CD1c-positive myeloid dendritic cell (primary cell): ENCODE results near the gene HOMER3.

Experiments
- DNase-seq: peaks from one replicate; pipeline ENCODE4 v3.0.0-alpha.2; 2016; ENCODE audit errors: extremely low spot score

HOMER3 gene

DNA sequence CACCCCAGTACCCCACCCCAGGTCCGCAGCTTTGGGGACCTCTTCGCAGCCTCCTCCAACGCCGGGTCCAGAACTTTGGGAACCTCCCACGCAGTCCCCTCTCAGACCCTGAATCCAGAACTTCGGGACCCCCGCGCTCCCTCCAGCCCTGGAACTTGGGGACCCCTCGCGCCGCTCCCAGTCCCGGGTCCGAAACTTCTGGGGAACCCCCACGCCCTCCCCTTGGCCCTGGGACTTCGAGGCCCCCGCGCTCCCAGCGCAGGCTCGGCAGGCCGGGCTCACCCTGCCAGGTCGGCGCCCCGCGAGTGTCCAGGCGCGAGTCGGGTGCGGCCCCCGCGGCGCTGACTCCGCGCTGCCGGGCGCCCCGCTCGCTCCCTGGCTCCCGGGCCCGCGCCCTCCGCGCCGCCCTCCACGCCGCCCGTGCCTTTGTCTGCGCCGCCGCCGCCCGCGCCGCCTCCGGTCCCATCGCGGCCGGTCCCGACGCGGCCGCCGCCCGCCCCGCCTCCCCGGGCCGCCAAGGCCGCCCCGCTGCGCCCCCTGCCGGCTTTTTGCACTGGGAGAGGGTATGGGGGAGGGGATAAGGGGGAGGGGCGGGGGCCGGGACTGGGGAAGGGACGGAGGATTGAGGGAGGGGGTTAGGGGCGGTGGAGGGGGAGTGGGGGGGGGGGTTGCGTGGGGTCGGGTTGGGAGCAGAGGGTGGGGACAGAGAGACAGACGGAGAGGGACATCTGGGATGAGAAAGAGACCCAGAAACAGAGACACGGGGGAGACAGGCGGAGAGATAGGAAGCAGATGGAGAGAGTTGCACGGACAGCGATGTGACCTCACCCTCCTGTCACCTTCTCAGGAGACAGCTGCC is at the start of gene HOMER3:
Gene HOMER3 (minus strand): TSS at position 449 of the 859 bp plus-strand sequence. CDS start 2,235 bp downstream, outside the sequence.
- peak; percentile 80 for DNase-seq

DNA sequence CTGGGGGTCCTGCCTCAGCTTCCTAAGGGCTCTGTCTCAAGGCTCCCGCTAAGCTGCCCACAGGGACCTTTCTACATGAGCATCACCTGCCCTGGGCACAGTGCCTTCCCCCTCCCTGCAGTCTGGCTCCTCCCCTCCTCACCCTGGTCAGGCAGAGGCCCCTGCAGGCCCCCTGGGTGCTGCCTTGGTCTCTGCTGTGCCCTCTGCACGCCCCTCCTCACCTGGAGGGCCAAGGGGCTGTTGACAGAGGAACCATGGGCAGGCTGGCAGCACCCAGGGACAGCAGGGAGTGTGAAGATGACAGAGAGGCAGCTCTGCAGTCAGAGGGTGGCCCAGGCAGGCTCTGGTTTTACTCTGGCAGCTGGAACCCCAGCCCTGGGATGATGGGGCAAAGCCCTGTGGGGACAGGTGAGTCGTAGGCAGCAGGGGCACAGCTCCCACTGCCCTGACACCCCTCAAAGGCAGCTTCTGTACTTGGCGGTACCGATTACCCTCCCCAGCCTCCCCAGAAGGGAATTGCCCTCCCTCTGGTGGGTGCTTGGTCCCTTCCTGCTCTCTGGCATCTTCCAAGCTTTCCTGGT is 49.2 kb upstream of the HOMER3 start:
- DNase-seq: no peak

DNA sequence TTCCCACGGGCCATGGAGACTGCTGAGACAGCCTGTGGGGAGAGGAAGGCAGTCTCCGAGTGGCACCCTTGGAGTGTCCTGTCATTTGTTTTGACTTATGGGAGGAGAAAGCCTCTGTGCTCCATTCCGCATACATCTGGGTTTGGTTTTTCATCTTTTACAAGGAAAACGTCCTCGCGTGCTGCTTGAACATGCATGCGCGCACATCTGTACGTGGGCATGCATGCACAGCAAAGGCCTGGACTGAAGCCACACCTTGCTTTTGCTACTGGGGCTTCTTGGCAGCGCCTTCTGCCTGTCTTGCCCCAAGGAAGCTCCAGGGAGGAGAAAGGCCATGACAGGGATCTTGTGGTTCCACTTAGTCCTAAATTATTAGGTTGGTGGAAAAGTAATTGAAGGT is 48.3 kb upstream of the HOMER3 start:
- no peak for DNase-seq

DNA sequence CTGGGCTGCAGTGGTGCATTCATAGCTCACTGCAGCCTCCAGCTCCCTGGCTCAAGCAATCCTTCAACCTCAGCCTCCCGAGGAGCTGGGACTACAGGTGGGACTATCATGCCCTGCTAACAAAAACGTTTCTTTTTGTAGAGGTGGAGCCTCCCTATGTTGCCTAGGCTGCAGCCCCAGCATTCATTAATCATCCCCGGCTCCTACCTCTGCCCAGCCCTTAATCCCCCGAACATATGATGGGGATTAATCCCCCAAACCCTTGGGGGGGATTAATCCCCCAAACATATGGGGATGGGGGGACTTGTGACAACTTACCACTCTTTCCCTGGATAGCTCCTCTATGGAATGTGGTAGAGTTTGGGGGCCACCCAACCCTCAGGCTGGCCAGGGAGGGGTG is 46.4 kb upstream of the HOMER3 start:
- no peak for DNase-seq

DNA sequence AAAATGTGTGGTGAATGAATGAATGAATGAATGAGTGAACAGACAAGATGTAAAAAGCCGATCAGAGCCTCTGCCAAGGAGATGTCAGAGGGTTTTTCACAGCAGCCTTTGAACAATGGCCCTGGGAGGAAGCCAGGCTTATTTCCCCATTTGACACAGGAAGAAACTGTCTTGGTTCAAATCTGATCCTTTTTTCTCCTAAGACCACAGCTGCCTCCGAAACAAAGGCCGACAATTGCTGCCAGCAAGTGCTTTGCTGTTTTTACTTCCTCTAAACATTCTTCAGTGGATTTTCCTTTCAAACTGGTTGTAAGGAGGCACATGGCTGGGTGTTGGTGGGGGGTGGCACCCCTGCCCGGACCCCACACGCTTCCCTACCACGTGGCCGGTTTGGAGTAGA is 44.2 kb upstream of the HOMER3 start:
- DNase-seq: peak; percentile 75

DNA sequence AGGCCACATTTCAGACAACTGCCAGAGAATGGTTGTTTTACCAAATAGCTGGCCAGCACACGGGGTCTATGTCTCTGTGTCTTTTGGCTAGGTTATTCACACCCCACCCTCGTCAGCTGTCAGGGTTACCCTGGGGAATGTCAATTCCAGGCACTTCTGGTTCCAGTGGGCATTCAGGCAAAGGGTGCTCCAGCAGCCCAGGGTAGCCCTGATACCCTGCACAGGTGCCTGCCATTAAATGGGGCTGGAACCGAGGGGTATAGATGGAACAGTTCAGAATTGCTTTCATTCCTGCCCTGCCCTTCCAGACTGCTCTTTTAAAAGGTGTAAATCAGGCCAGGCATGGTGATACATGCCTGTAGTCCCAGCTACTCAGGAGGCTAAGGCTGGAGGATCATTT is 43.2 kb upstream of the HOMER3 start:
- DNase-seq: no peak

DNA sequence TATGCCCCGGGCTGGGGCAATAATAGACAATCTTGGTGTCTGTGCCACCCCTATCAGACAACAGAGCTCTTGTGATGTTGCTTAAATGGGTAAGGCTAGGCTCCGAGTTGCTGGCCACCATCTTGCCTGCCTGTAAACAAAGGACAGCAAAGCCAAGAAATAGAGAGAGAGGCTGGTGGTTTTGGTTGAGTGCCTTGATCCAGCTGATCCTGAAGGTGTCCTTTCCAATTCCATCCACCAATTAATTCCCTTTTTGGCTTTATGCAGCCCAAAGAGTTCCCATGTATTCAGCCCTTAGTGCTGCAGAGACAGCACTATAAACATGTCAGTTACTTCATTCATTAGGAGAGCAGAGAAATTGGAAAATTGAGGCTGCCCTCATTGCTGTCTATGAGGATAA is 41.7 kb upstream of the HOMER3 start:
- no peak for DNase-seq

DNA sequence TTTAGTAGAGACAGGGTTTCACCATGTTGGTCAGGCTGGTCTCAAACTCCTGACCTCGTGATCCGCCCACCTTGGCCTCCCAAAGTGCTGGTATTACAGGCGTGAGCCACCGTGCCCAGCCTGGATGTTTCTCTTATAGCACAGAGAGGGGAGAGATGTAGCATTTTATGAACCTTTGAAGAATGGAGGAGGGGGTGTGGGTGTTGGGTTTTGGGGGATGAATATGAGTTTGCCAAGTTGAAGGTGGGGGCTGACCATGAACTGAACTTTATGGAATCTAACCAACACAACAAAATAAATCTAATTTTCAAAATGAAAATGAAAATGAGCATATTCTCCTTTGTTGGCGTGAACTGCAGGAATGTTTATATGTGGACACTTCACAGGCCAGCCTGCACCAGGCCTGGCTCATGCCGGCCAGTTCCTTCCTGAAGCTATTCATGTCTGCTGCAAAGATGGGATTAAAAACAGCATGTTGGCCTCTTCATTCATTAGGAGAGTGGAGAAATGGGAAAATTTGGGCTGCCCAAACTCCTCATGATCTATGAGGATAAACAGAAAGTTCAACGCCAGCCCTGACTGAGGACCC is 39.5 kb upstream of the HOMER3 start:
- no peak for DNase-seq

DNA sequence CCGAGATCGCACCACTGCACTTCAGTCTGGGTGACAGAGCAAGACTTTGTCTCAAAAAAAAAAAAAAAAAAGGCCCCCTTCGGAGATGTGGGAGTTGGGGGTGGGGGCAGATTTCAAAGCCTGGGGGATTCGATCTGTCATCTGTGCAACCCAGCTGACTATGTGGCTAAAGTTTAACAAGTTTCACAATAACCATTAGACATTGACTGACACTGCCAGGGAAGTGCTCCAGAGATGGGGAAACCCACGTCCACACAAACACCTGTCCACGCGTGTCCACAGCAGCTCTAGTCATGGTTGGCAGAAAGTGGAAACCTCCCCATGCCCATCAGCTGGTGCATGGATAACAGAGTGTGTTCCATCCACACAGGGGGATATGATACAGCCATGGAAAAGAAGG is 37.6 kb upstream of the HOMER3 start:
- DNase-seq: no peak

GRCh38 chr19:18975869-18976268 is 34.9 kb upstream of the HOMER3 start:
- no peak for DNase-seq

GRCh38 chr19:18975011-18975410 is 34.0 kb upstream of the HOMER3 start:
- no peak for DNase-seq

DNA sequence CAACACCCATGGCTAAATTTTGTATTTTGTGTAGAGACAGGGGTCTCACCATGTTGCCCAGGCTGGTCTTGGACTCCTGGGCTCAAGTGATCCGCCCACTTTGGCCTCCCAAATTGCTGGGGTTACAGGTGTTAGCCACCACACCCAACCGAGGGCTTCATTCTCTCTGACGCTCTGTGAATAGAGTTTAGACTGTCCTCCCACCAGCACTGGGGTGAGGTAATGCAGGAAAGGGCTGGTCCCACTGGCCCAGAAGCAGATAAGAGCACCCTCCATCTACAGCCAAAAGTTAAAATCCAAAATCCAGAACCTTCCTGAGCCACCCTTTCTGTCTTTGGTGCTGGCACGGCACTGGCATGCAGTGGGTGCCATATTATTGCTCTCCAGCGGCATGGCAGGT is 31.8 kb upstream of the HOMER3 start:
- DNase-seq: no peak

GRCh38 chr19:18972301-18972811 is 31.3 kb upstream of the HOMER3 start:
- DNase-seq: peak; percentile 62

DNA sequence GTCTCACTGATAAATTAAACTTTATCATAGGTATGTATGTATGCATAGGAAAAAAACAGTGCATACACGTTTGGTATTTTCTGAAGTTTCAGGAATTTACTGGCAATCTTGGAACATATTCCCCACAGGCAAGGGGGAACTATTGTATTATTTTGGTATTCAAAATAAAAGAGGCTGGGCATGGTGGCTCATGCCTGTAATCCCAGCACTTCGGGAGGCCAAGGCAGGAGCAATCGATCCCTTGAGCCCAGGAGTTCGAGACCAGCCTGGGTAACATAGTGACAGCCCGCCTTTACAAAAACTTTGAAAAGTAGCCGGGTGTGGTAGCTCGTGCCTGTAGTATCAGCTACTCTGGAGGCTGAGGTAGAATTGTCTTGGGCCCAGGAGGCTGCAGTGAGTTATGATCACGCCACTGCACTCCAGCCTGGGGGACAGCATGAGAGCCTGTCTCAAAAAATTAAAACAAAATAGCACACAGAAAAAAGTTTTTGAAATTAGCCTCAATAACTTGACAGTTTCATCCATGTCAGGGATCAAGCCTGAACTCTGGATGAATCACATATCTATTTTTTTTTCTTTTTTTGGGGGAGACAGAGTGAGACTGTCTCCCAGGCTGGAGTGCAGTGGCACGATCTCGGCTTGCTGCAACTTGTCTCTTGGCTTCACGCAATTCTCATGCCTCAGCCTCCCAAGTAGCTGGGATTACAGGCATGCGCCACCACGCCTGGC is 29.1 kb upstream of the HOMER3 start:
- DNase-seq: no peak

- DNase-seq: peak; percentile 86
Observed at GRCh38 chr19:18967358-18968146, 26.5 kb upstream of the HOMER3 start.

GRCh38 chr19:18966307-18966706 is 25.3 kb upstream of the HOMER3 start:
- DNase-seq: peak; percentile 30

- DNase-seq: no peak
Observed at GRCh38 chr19:18964121-18964520, 23.1 kb upstream of the HOMER3 start.

- DNase-seq: no peak
Observed at GRCh38 chr19:18961767-18962620, 21.0 kb upstream of the HOMER3 start.

DNA sequence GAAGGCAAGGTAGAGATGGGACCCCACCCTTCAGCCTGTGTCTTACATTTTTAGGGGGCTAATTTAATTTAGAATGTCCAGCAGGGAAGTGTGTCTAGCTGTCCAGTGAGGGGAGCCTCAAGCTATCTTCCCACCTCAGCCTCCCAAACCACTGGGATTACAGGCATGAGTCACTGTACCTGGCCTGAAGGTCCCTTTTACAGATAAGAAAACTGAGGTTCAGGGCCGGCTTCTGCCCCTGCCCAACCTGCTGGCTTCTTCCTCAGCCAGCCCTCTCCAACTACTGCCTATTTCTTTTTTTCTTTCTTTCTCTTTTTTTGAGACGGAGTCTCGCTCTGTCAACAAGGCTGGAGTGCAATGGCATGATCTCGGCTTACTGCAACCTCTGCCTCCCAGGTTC is 19.4 kb upstream of the HOMER3 start:
- no peak for DNase-seq

- no peak for DNase-seq
Observed at GRCh38 chr19:18955042-18955441, 14.0 kb upstream of the HOMER3 start.
